Neural progenitor cell (in vitro differentiated cells): ENCODE results near the gene RHBDF1. TPM values are rescaled to one million over a fixed set of nuclear protein-coding genes. Genes with fewer than 3 reads are reported as not detected.

ENCODE experiments used
- DNase-seq: peaks from one replicate; pipeline ENCODE4 v3.0.0-alpha.2; 2016; ENCODE audit warnings: low spot score
- H2AFZ ChIP-seq: fragments of 200-600 bp; sonication (generic); replicated peaks from 2 replicates; pipeline ENCODE4 v1.6.1; 2016; ENCODE audit warnings: antibody characterized with exemption
- H3F3A ChIP-seq: fragments of 200-600 bp; sonication (generic); 2 replicates; pipeline ENCODE4 v1.6.1; 2016; ENCODE audit warnings: antibody characterized with exemption, low read depth
- H3K27ac ChIP-seq: fragments of 200-600 bp; sonication (generic); 2 replicates; pipeline ENCODE4 v1.5.1; 2016; ENCODE audit warnings: mild to moderate bottlenecking
- H3K27me3 ChIP-seq: fragments of 200-600 bp; sonication (generic); 2 replicates; pipeline ENCODE4 v1.6.1; 2016; ENCODE audit warnings: mild to moderate bottlenecking, moderate library complexity
- H3K36me3 ChIP-seq: fragments of 200-600 bp; sonication (generic); 2 replicates; pipeline ENCODE4 v1.5.1; 2016
- H3K4me1 ChIP-seq: fragments of 200-600 bp; sonication (generic); 2 replicates; pipeline ENCODE4 v1.6.1; 2016; ENCODE audit warnings: mixed run types
- H3K4me2 ChIP-seq: fragments of 200-600 bp; sonication (generic); 2 replicates; pipeline ENCODE4 v1.6.1; 2016
- H3K4me3 ChIP-seq: fragments of 200-600 bp; sonication (generic); 2 replicates; pipeline ENCODE4 v1.5.1; 2016
- H3K79me2 ChIP-seq: fragments of 200-600 bp; sonication (generic); 2 replicates; pipeline ENCODE4 v1.6.1; 2016; ENCODE audit warnings: low read depth
- H3K9ac ChIP-seq: fragments of 200-600 bp; sonication (generic); 2 replicates; pipeline ENCODE4 v1.6.1; 2016
- H3K9me3 ChIP-seq: fragments of 200-600 bp; sonication (generic); 2 replicates; pipeline ENCODE4 v1.5.1; 2016; ENCODE audit warnings: low read depth
- H4K20me1 ChIP-seq: fragments of 200-600 bp; sonication (generic); 2 replicates; pipeline ENCODE4 v1.6.1; 2016; ENCODE audit warnings: low read depth
- H3K27ac Mint-ChIP-seq: 3 replicates; pipeline ENCODE4 v1.8.0; 2021; ENCODE audit warnings: mixed read lengths
- H3K27me3 Mint-ChIP-seq: 2 replicates; pipeline ENCODE4 v1.8.0; 2022; ENCODE audit warnings: low read depth, mild to moderate bottlenecking, inconsistent platforms, moderate library complexity, mixed read lengths; ENCODE audit not compliant: insufficient read depth
- H3K36me3 Mint-ChIP-seq: 3 replicates; pipeline ENCODE4 v1.8.0; 2021; ENCODE audit warnings: mixed read lengths
- H3K4me1 Mint-ChIP-seq: 3 replicates; pipeline ENCODE4 v1.8.0; 2021; ENCODE audit warnings: mixed read lengths
- H3K4me3 Mint-ChIP-seq: 3 replicates; pipeline ENCODE4 v1.8.0; 2021; ENCODE audit warnings: mild to moderate bottlenecking, moderate library complexity, mixed read lengths
- H3K9me3 Mint-ChIP-seq: 3 replicates; pipeline ENCODE4 v1.8.0; 2020; ENCODE audit warnings: mixed read lengths
- EZH2 ChIP-seq: fragments of 200-600 bp; sonication (generic); IDR thresholded peaks from 2 replicates; pipeline ENCODE4 v1.6.1; 2017; ENCODE audit warnings: antibody characterized with exemption, mild to moderate bottlenecking, moderate library complexity
- EZH2phosphoT487 ChIP-seq: fragments of 200-600 bp; sonication (generic); IDR thresholded peaks from 2 replicates; pipeline ENCODE4 v1.6.1; 2017; ENCODE audit warnings: antibody characterized with exemption
- total RNA-seq: library from RNA; depleted of rRNA; stranded (reverse); fragments of >200 nt; gene quantifications from 2 replicates; pipeline ENCODE4 v1.2.3, GENCODE V29; 2015; ENCODE audit warnings: low replicate concordance
- TF ChIP-seq, protein P1 (sequence below): fragments of 200-600 bp; sonication (generic); IDR thresholded peaks from 2 replicates; pipeline ENCODE4 v1.5.1; 2017; ENCODE audit warnings: antibody characterized with exemption, mild to moderate bottlenecking

The RHBDF1 gene
- total RNA-seq, 1 donor from 2014 or later: 11.0 TPM

DNA sequence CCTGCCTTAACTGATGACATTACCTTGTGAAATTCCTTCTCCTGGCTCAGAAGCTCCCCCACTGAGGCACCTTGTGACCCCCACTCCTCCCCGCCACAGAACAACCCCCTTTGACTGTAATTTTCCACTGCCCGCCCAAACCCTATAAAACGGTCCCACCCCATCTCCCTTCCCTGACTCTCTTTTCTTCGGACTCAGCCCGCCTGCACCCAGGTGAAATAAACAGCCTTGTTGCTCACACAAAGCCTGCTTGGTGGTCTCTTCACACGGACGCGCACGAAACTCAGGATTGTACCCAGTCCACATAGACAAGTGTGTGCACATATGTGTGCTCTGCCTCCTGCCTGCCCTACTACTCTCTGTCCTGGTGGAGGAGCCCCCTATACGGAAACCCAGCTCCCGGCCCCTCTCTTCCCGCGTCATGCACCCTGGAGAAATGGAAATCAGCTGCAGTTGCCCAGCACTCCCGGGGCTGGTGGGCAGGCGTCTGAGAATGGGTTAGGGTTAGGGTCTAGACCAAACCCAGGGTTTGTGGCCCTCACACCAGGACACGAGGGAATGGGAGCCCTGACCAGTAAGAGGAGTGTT lies 2.4 kb upstream of the RHBDF1 start:
- peaks cover 42% of the 10 kb centered on the region for H3K4me1 ChIP-seq
- H3K27me3 Mint-ChIP-seq: peaks cover 15% of the 10 kb centered on the region
- no peak overlapping the region for H3K4me2 ChIP-seq
- no peaks in the 10 kb centered on the region for H3K36me3 Mint-ChIP-seq
- peak overlapping the region; percentile 87 for H3K27ac Mint-ChIP-seq
- peaks cover 14% of the 10 kb centered on the region for H4K20me1 ChIP-seq
- no peaks in the 10 kb centered on the region for H3K9me3 ChIP-seq
- no peak overlapping the region for H3K4me3 ChIP-seq
- H3K4me1 Mint-ChIP-seq: peaks cover 57% of the 10 kb centered on the region
- no peak overlapping the region for H2AFZ ChIP-seq
- no peaks in the 10 kb centered on the region for H3K79me2 ChIP-seq
- no peak overlapping the region for H3K4me3 Mint-ChIP-seq
- no peak overlapping the region for H3K27ac ChIP-seq
- peaks cover 14% of the 10 kb centered on the region for H3K27me3 ChIP-seq
- H3K9ac ChIP-seq: no peak overlapping the region
- no peaks in the 10 kb centered on the region for H3K36me3 ChIP-seq
- TF ChIP-seq EZH2: no peak
- TF ChIP-seq, protein P1, sequence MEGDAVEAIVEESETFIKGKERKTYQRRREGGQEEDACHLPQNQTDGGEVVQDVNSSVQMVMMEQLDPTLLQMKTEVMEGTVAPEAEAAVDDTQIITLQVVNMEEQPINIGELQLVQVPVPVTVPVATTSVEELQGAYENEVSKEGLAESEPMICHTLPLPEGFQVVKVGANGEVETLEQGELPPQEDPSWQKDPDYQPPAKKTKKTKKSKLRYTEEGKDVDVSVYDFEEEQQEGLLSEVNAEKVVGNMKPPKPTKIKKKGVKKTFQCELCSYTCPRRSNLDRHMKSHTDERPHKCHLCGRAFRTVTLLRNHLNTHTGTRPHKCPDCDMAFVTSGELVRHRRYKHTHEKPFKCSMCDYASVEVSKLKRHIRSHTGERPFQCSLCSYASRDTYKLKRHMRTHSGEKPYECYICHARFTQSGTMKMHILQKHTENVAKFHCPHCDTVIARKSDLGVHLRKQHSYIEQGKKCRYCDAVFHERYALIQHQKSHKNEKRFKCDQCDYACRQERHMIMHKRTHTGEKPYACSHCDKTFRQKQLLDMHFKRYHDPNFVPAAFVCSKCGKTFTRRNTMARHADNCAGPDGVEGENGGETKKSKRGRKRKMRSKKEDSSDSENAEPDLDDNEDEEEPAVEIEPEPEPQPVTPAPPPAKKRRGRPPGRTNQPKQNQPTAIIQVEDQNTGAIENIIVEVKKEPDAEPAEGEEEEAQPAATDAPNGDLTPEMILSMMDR: no peak
- no peak for TF ChIP-seq EZH2phosphoT487
- peaks cover 38% of the 10 kb centered on the region for H3F3A ChIP-seq
- H3K9me3 Mint-ChIP-seq: no peaks in the 10 kb centered on the region
- DNase-seq: no peak

GRCh38 chr16:74051-74746 lies 1.8 kb upstream of the RHBDF1 start:
- H3K9ac ChIP-seq: no peak overlapping the region
- no peaks in the 10 kb centered on the region for H3K9me3 ChIP-seq
- no peak overlapping the region for H2AFZ ChIP-seq
- peaks cover 38% of the 10 kb centered on the region for H3F3A ChIP-seq
- Mint-ChIP-seq H3K27ac (peak overlapping the region; percentile 87), H3K4me1 (peaks cover 62% of the 10 kb centered on the region), H3K27me3 (peaks cover 13% of the 10 kb centered on the region), H3K4me3 (peak overlapping the region; percentile 88), H3K36me3 (no peaks in the 10 kb centered on the region), H3K9me3 (no peaks in the 10 kb centered on the region)
- TF ChIP-seq EZH2: no peak
- no peak for TF ChIP-seq EZH2phosphoT487
- TF ChIP-seq, protein P1: no peak
- no peak overlapping the region for H3K4me2 ChIP-seq
- H3K36me3 ChIP-seq: no peaks in the 10 kb centered on the region
- peaks cover 45% of the 10 kb centered on the region for H3K4me1 ChIP-seq
- no peak for DNase-seq
- H4K20me1 ChIP-seq: peaks cover 17% of the 10 kb centered on the region
- H3K27ac ChIP-seq: no peak overlapping the region
- no peak overlapping the region for H3K4me3 ChIP-seq
- peaks cover 14% of the 10 kb centered on the region for H3K27me3 ChIP-seq
- no peaks in the 10 kb centered on the region for H3K79me2 ChIP-seq

DNA sequence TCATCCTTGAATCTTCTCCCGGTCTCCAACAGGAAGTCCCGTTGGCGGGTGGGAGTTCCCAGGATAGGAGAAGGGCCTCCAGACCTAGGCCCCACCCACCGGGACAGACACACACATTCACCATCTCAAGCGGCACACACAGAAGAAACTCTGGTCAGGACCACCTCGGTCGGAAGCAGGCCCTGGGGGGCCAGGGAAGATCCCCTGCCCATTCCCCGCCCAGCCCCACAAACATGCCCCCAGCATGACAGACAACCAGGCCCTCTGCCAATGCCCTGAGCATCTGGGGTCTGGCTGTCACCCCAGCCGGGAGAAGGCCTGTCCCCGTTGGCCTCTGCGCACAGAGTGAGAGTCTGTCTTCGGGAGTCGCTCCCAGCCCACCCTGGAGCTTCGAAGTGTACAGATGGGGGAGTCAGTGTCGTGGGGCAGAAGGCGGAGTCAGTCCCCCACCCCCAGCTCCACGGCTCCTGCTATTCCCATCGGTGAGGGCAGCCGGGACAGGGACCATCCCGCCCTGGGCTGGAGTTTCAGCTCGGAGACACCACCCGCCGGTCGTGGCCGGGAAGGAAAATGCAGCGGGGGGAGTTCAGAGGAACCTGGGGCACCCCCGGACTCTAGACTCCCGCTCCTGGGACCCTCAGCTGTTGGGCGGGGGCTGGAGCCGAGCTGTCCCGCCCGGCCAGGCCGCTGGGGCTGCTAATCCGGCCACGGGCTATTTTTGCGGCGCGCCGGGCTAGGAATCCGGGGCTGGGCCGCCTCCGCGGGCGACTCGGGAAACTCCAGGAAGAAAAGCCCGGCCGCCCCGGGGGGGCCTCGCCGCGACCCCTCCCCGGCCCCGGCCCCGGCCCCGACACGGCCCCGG lies 660 bp downstream of the RHBDF1 start:
- peak; percentile 79 for DNase-seq
- Mint-ChIP-seq H3K27me3 (peaks cover 13% of the 10 kb centered on the region), H3K27ac (no peak overlapping the region), H3K4me1 (peaks cover 60% of the 10 kb centered on the region), H3K9me3 (no peaks in the 10 kb centered on the region), H3K36me3 (no peaks in the 10 kb centered on the region), H3K4me3 (peak overlapping the region; percentile 91)
- no peaks in the 10 kb centered on the region for H3K79me2 ChIP-seq
- H3F3A ChIP-seq: peaks cover 29% of the 10 kb centered on the region
- H3K36me3 ChIP-seq: no peaks in the 10 kb centered on the region
- peaks cover 45% of the 10 kb centered on the region for H3K4me1 ChIP-seq
- H3K9me3 ChIP-seq: no peaks in the 10 kb centered on the region
- H4K20me1 ChIP-seq: peaks cover 17% of the 10 kb centered on the region
- peak overlapping the region; percentile 82 for H3K4me2 ChIP-seq
- TF ChIP-seq, protein P1: no peak
- TF ChIP-seq EZH2 (no peak), EZH2phosphoT487 (no peak)
- H3K9ac ChIP-seq: no peak overlapping the region
- H3K27me3 ChIP-seq: peaks cover 5% of the 10 kb centered on the region
- H3K27ac ChIP-seq: no peak overlapping the region
- H3K4me3 ChIP-seq: peak overlapping the region; percentile 60
- H2AFZ ChIP-seq: no peak overlapping the region
